Choroid plexus epithelial cell (primary cell): Measurements from ENCODE around the gene PSMD5.

ENCODE experiments used
- DNase-seq: peaks from one replicate; pipeline ENCODE4 v3.0.0-alpha.2; 2010; ENCODE audit warnings: low read depth
- H3K4me3 ChIP-seq: 2 replicates; pipeline ENCODE4 v1.5.1; 2011; ENCODE audit warnings: low read depth, mild to moderate bottlenecking, control low read depth, low read length, moderate library complexity
- CTCF ChIP-seq: conservative IDR thresholded peaks from 2 replicates; pipeline ENCODE4 v1.5.1; 2011; ENCODE audit warnings: low read depth, mild to moderate bottlenecking, control low read depth, inconsistent platforms, low read length, moderate library complexity

Gene PSMD5

GRCh38 chr9:120850315-120850714 is 7.6 kb upstream of the PSMD5 start:
- H3K4me3 ChIP-seq, result no peak overlapping the region
- no peak for DNase-seq
- no peak for TF ChIP-seq CTCF

GRCh38 chr9:120846906-120847305 is 4.2 kb upstream of the PSMD5 start:
- no peak for TF ChIP-seq CTCF
- H3K4me3 ChIP-seq, result no peak overlapping the region
- peak; percentile 35 for DNase-seq

GRCh38 chr9:120846251-120846889 is 3.6 kb upstream of the PSMD5 start:
- TF ChIP-seq CTCF, result no peak

GRCh38 chr9:120845255-120845654 is 2.5 kb upstream of the PSMD5 start:
- TF ChIP-seq CTCF, result no peak

More at GRCh38 chr9:120846251-120846889, 3.6 kb upstream of the PSMD5 start:
- DNase-seq, result no peak
- H3K4me3 ChIP-seq, result no peak overlapping the region

GRCh38 chr9:120841930-120842684 is 615 bp downstream of the PSMD5 start:
- no peak for TF ChIP-seq CTCF
- peak; percentile 28 for DNase-seq
- H3K4me3 ChIP-seq, result peak overlapping the region; percentile 98

More at GRCh38 chr9:120845255-120845654, 2.5 kb upstream of the PSMD5 start:
- H3K4me3 ChIP-seq, result no peak overlapping the region
- DNase-seq, result peak; percentile 17

GRCh38 chr9:120839146-120839545 is 3.6 kb downstream of the PSMD5 start:
- peak; percentile 43 for DNase-seq
- TF ChIP-seq CTCF, result no peak
- no peak overlapping the region for H3K4me3 ChIP-seq
